ENCODE data around the gene DCN. TPM values are rescaled to one million over a fixed set of nuclear protein-coding genes. Genes with fewer than 3 reads are reported as not detected.

The DCN gene
- total RNA-seq, 1 experiment from 2014 or later, result 0.95 TPM

GRCh38 chr12:91106283-91106682 is 76.3 kb downstream of the DCN start:
- POLR2A ChIA-PET, result no interaction called here
- DNase-seq, result no peak

GRCh38 chr12:91105807-91106206 is 76.8 kb downstream of the DCN start:
- Histone ChIP-seq H3K4me1 (no peaks in the 10 kb centered on the region), H3K27me3 (replicated peaks; ENCODE audit: control insufficient read depth, insufficient read depth, low read length) (no peaks in the 10 kb centered on the region), H3K36me3 (ENCODE audit: control insufficient read depth, insufficient read depth, low read length) (no peaks in the 10 kb centered on the region), H3K9me3 (no peaks in the 10 kb centered on the region), H3K4me3 (ENCODE audit: low read depth, low read length) (no peak overlapping the region)
- intact Hi-C loops (cut with micrococcal nuclease; ENCODE audit: unreplicated experiment), result no loop called here
- H3K4me3 Mint-ChIP-seq (ENCODE audit: unreplicated experiment), result no peak overlapping the region
- DNase-seq, result no peak
- CTCF ChIA-PET, result no interaction called here
- H3K27me3 Mint-ChIP-seq (ENCODE audit: insufficient read depth, unreplicated experiment), result no peaks in the 10 kb centered on the region
- TF ChIP-seq CTCF (IDR thresholded peaks at IDR 0.05; ENCODE audit: insufficient read depth in 1 of 2, low read depth in 1 of 2, low read length in 1 of 2, severe bottlenecking in 1 of 2, unreplicated experiment in 1 of 2), result no peak
- H3K27ac Mint-ChIP-seq (ENCODE audit: unreplicated experiment), result no peak overlapping the region
- BruUV-seq (replicated peaks), result no TSS peak
- H3K9me3 Mint-ChIP-seq (ENCODE audit: unreplicated experiment), result no peaks in the 10 kb centered on the region
- H3K36me3 Mint-ChIP-seq (ENCODE audit: insufficient read depth, unreplicated experiment), result no peaks in the 10 kb centered on the region
- POLR2A ChIA-PET, result no interaction called here
- no peaks in the 10 kb centered on the region for H3K4me1 Mint-ChIP-seq (ENCODE audit: low read depth, unreplicated experiment)

More at GRCh38 chr12:91106283-91106682, 76.3 kb downstream of the DCN start:
- Histone ChIP-seq H3K36me3 (ENCODE audit: control insufficient read depth, insufficient read depth, low read length) (no peaks in the 10 kb centered on the region), H3K9me3 (no peaks in the 10 kb centered on the region), H3K4me3 (ENCODE audit: low read depth, low read length) (no peak overlapping the region), H3K27me3 (replicated peaks; ENCODE audit: control insufficient read depth, insufficient read depth, low read length) (no peaks in the 10 kb centered on the region), H3K4me1 (peaks cover 2% of the 10 kb centered on the region; the same call in 1 of the 2 replicates)
- Mint-ChIP-seq H3K4me3 (ENCODE audit: unreplicated experiment) (no peak overlapping the region), H3K27ac (ENCODE audit: unreplicated experiment) (no peak overlapping the region), H3K4me1 (ENCODE audit: low read depth, unreplicated experiment) (peaks cover 2% of the 10 kb centered on the region), H3K9me3 (ENCODE audit: unreplicated experiment) (no peaks in the 10 kb centered on the region), H3K27me3 (ENCODE audit: insufficient read depth, unreplicated experiment) (no peaks in the 10 kb centered on the region), H3K36me3 (ENCODE audit: insufficient read depth, unreplicated experiment) (no peaks in the 10 kb centered on the region)
- no peak for TF ChIP-seq CTCF (IDR thresholded peaks at IDR 0.05; ENCODE audit: insufficient read depth in 1 of 2, low read depth in 1 of 2, low read length in 1 of 2, severe bottlenecking in 1 of 2, unreplicated experiment in 1 of 2)
- BruUV-seq (replicated peaks), result no TSS peak
- CTCF ChIA-PET, result no interaction called here
- intact Hi-C loops (cut with micrococcal nuclease; ENCODE audit: unreplicated experiment), result no loop called here

- no peaks in the 10 kb centered on the region for H3K9me3 ChIP-seq
- 0 out of 2 replicates have a peak, but pooled peaks cover under 1% of the 10 kb centered on the region for H3K4me1 ChIP-seq
- intact Hi-C loops (cut with micrococcal nuclease; ENCODE audit: unreplicated experiment), result no loop called here
- H3K4me3 ChIP-seq (ENCODE audit: low read depth, low read length), result no peak overlapping the region
- CTCF ChIA-PET, result no interaction called here
- POLR2A ChIA-PET, result no interaction called here
- no peak for TF ChIP-seq CTCF (IDR thresholded peaks at IDR 0.05; ENCODE audit: insufficient read depth in 1 of 2, low read depth in 1 of 2, low read length in 1 of 2, severe bottlenecking in 1 of 2, unreplicated experiment in 1 of 2)
- H3K36me3 ChIP-seq (ENCODE audit: control insufficient read depth, insufficient read depth, low read length), result no peaks in the 10 kb centered on the region
- H3K4me3 Mint-ChIP-seq (ENCODE audit: unreplicated experiment), result no peak overlapping the region
- no peak for DNase-seq
- peaks cover 2% of the 10 kb centered on the region for H3K4me1 Mint-ChIP-seq (ENCODE audit: low read depth, unreplicated experiment)
- no peaks in the 10 kb centered on the region for H3K36me3 Mint-ChIP-seq (ENCODE audit: insufficient read depth, unreplicated experiment)
- no TSS peak for BruUV-seq (replicated peaks)
- no peak overlapping the region for H3K27ac Mint-ChIP-seq (ENCODE audit: unreplicated experiment)
- no peaks in the 10 kb centered on the region for H3K27me3 ChIP-seq (replicated peaks; ENCODE audit: control insufficient read depth, insufficient read depth, low read length)
- H3K9me3 Mint-ChIP-seq (ENCODE audit: unreplicated experiment), result no peaks in the 10 kb centered on the region
- H3K27me3 Mint-ChIP-seq (ENCODE audit: insufficient read depth, unreplicated experiment), result no peaks in the 10 kb centered on the region
Measured at GRCh38 chr12:91104812-91105466, 77.7 kb downstream of the DCN start.

Measured in Caco-2 (cell line).